ENCODE measurements around the gene ERGIC1.
A peak's percentile ranks its signal among the peaks of the same experiment; 100 is the strongest.

ERGIC1 gene

GRCh38 chr5:172854971-172855370 is 20.9 kb downstream of the ERGIC1 start:
- no peak for TF ChIP-seq CTCF (IDR thresholded peaks at IDR 0.05; ENCODE audit: low read length, missing control alignments)
- DNase-seq (ENCODE audit: low read depth): no peak
- H3K4me3 ChIP-seq (replicated peaks; ENCODE audit: low read depth, low read length): no peak overlapping the region

GRCh38 chr5:172855597-172856292 is 21.7 kb downstream of the ERGIC1 start:
- H3K4me3 ChIP-seq (replicated peaks; ENCODE audit: low read depth, low read length): no peak overlapping the region
- TF ChIP-seq CTCF (IDR thresholded peaks at IDR 0.05; ENCODE audit: low read length, missing control alignments): no peak
- no peak for DNase-seq (ENCODE audit: low read depth)

GRCh38 chr5:172856336-172856735 is 22.3 kb downstream of the ERGIC1 start:
- H3K4me3 ChIP-seq (replicated peaks; ENCODE audit: low read depth, low read length): no peak overlapping the region
- DNase-seq (ENCODE audit: low read depth): no peak
- TF ChIP-seq CTCF (IDR thresholded peaks at IDR 0.05; ENCODE audit: low read length, missing control alignments): no peak

- no peak overlapping the region for H3K4me3 ChIP-seq (replicated peaks; ENCODE audit: low read depth, low read length)
- no peak for TF ChIP-seq CTCF (IDR thresholded peaks at IDR 0.05; ENCODE audit: low read length, missing control alignments)
- no peak for DNase-seq (ENCODE audit: low read depth)
Measured at GRCh38 chr5:172857982-172858381, 23.9 kb downstream of the ERGIC1 start.

GRCh38 chr5:172858511-172858989 is 24.5 kb downstream of the ERGIC1 start:
- H3K4me3 ChIP-seq (replicated peaks; ENCODE audit: low read depth, low read length): no peak overlapping the region
- TF ChIP-seq CTCF (IDR thresholded peaks at IDR 0.05; ENCODE audit: low read length, missing control alignments): no peak
- DNase-seq (ENCODE audit: low read depth): no peak

GRCh38 chr5:172858990-172859811 is 25.1 kb downstream of the ERGIC1 start:
- no peak for TF ChIP-seq CTCF (IDR thresholded peaks at IDR 0.05; ENCODE audit: low read length, missing control alignments)
- DNase-seq (ENCODE audit: low read depth): peak; percentile 79
- H3K4me3 ChIP-seq (replicated peaks; ENCODE audit: low read depth, low read length): no peak overlapping the region

Data from fibroblast of pulmonary artery (primary cell).